Thyroid gland (tissue), 4 donors: ENCODE measurements around the gene FKBP6. TPM values are rescaled to one million over a fixed set of nuclear protein-coding genes. Genes with fewer than 3 reads are reported as not detected.
"Not testable (repeated sequence)": the region's sequence is repeated elsewhere in the genome, so short reads cannot be mapped to it uniquely, and the experiment has no call there.

Experiments
- DNase-seq, 2 donors: peaks; one replicate each; pipeline ENCODE4 v3.0.0-alpha.2; 2019
- H3K27ac ChIP-seq, 3 donors: fragments of 200-600 bp; sonication (generic); 1 replicate in 2 of 3; 2 replicates in 1 of 3; pipeline ENCODE4 v1.5.1; 2016 to 2019; ENCODE audit warnings: mild to moderate bottlenecking in 1 of 3, moderate library complexity in 1 of 3
- H3K27me3 ChIP-seq: fragments of 200-600 bp; sonication (generic); one replicate; pipeline ENCODE4 v1.5.1; 2019
- H3K36me3 ChIP-seq, 2 donors: fragments of 200-600 bp; sonication (generic); one replicate each; pipeline ENCODE4 v1.5.1; 2016 to 2019
- H3K4me1 ChIP-seq, 2 donors: fragments of 200-600 bp; sonication (generic); one replicate each; pipeline ENCODE4 v1.5.1; 2017 to 2019
- H3K4me3 ChIP-seq, 3 donors: fragments of 200-600 bp; sonication (generic); replicated peaks in 1 of 3; 1 replicate in 2 of 3; 2 replicates in 1 of 3; pipeline ENCODE4 v1.5.1; 2016; ENCODE audit warnings: mild to moderate bottlenecking in 1 of 3
- H3K9me3 ChIP-seq: fragments of 200-600 bp; sonication (generic); one replicate; pipeline ENCODE4 v1.5.1; 2017
- POLR2A ChIP-seq, 2 donors: fragments of 450-650 bp; IDR thresholded peaks; one replicate each; pipeline ENCODE4 v1.6.1; 2017; ENCODE audit warnings: antibody characterized with exemption in 2 of 2, mild to moderate bottlenecking in 2 of 2, moderate library complexity in 1 of 2
- WGBS, 2 donors: methylation state at CpG; one replicate each; pipeline ENCODE4 v1.1.5; 2017; 5-methylcytosine and 5-hydroxymethylcytosine counted together
- intact Hi-C: fragments of 100-400 bp; cut with DNase I; formaldehyde crosslinking; loops from one replicate; pipeline ENCODE4 v1.15.1; 2023
- total RNA-seq, 4 donors: library from RNA; depleted of rRNA; stranded (reverse); fragments of >200 nt; gene quantifications; one replicate each; pipeline ENCODE4 v1.2.3, GENCODE V29; 2016
- TF ChIP-seq, protein P1 (sequence below), 6 experiments: fragments of 200-600 bp in 3 of 6; fragments of 450-650 bp in 3 of 6; sonication (generic) in 3 of 6; IDR thresholded peaks; one replicate each; pipeline ENCODE4 v1.5.1; 2016 to 2019; ENCODE audit warnings: antibody characterized with exemption in 6 of 6, mild to moderate bottlenecking in 2 of 6, inconsistent platforms in 1 of 6, moderate library complexity in 1 of 6

Gene FKBP6
- total RNA-seq, 4 donors from 2014 or later: 0.27 TPM; not detected in 3

DNA sequence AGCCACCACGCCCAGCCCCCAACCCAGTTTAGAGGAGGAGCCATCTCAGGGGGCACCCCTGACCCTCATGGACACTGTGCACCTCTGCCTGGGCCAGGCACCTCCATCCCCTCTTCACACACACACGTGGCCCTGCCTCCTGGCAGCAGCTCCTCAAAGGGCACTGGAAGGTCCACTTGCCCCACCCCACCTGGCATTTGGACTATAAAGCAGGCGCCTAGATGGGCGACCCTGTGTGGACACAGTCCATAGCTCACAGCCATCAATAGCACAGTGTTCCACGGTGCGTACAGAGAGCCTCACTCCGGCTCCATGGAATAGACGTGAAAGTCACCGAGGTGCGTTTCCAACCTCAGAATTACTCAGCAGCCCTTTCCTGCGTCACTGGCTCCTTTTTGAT, 41.0 kb downstream of the FKBP6 start:
- H3K9me3 ChIP-seq: no peaks in the 10 kb centered on the region
- no peak for DNase-seq
- no peaks in the 10 kb centered on the region for H3K36me3 ChIP-seq
- TF ChIP-seq POLR2A (IDR thresholded peaks at IDR 0.05): no peak
- H3K4me1 ChIP-seq: no peaks in the 10 kb centered on the region
- intact Hi-C loops: no loop called here
- no peak overlapping the region for H3K4me3 ChIP-seq
- no peaks in the 10 kb centered on the region for H3K27me3 ChIP-seq
- no peak overlapping the region for H3K27ac ChIP-seq
- WGBS, 2 donors: 65 to 77% methylated on average over 10 of the region's 11 CpGs

DNA sequence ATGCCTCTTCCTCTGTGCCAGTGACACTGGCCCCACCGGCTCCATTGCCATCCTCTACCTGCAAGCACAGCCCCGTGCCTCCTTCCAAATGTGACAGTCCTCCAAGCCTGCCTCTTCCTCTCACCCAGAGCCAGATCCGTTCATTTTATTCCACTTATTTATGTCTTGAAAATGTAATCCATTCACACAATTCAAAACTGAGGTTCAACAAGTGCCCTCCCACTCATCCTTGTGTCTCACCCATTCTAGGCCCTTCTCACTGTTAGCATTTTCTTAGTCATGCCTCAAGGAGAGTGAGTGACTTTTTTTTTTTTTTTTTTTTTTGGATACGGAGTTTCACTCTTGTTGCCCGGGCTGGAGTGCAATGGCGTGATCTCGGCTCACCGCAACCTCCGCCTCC, 41.7 kb downstream of the FKBP6 start:
- no peaks in the 10 kb centered on the region for H3K4me1 ChIP-seq
- no peak for TF ChIP-seq POLR2A (IDR thresholded peaks at IDR 0.05)
- TF ChIP-seq, protein P1, sequence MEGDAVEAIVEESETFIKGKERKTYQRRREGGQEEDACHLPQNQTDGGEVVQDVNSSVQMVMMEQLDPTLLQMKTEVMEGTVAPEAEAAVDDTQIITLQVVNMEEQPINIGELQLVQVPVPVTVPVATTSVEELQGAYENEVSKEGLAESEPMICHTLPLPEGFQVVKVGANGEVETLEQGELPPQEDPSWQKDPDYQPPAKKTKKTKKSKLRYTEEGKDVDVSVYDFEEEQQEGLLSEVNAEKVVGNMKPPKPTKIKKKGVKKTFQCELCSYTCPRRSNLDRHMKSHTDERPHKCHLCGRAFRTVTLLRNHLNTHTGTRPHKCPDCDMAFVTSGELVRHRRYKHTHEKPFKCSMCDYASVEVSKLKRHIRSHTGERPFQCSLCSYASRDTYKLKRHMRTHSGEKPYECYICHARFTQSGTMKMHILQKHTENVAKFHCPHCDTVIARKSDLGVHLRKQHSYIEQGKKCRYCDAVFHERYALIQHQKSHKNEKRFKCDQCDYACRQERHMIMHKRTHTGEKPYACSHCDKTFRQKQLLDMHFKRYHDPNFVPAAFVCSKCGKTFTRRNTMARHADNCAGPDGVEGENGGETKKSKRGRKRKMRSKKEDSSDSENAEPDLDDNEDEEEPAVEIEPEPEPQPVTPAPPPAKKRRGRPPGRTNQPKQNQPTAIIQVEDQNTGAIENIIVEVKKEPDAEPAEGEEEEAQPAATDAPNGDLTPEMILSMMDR (IDR thresholded peaks at IDR 0.05): no peak

DNA sequence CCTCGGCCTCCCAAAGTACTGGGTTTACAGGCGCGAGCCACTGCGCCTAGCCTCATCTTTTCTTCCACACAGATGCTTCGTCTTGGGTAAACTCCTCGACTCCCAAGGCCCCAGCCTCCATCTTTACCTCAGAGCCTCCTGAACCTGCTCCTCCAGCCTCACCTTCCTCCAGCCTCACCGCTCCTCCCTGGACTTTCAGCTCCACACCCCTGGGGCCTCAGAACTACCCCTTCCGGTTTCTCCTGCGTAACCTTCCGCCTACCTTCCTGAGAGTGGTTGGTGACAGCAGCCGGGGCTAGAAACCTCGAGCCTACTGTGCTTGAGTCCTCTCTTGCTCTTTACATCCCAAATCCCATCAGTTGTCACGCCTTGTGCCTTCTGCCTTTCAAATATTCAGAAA, 45.8 kb downstream of the FKBP6 start:
- Histone ChIP-seq H3K4me1 (no peaks in the 10 kb centered on the region), H3K36me3 (no peaks in the 10 kb centered on the region), H3K27ac (no peak overlapping the region), H3K4me3 (no peak overlapping the region), H3K27me3 (no peaks in the 10 kb centered on the region), H3K9me3 (no peaks in the 10 kb centered on the region)
- intact Hi-C loops: no loop called here
- no peak for DNase-seq
- 87 to 91% methylated on average over 13 of the region's 13 CpGs for WGBS, 2 donors
- TF ChIP-seq POLR2A (IDR thresholded peaks at IDR 0.05): no peak
- TF ChIP-seq, protein P1 (IDR thresholded peaks at IDR 0.05): no peak

More for the DNA sequence above, 41.7 kb downstream of the FKBP6 start:
- Histone ChIP-seq H3K36me3 (no peaks in the 10 kb centered on the region), H3K27me3 (no peaks in the 10 kb centered on the region), H3K9me3 (no peaks in the 10 kb centered on the region), H3K27ac (no peak overlapping the region), H3K4me3 (no peak overlapping the region)
- intact Hi-C loops: no loop called here
- no peak for DNase-seq
- 91 to 92% methylated on average over 9 of the region's 9 CpGs for WGBS, 2 donors

DNA sequence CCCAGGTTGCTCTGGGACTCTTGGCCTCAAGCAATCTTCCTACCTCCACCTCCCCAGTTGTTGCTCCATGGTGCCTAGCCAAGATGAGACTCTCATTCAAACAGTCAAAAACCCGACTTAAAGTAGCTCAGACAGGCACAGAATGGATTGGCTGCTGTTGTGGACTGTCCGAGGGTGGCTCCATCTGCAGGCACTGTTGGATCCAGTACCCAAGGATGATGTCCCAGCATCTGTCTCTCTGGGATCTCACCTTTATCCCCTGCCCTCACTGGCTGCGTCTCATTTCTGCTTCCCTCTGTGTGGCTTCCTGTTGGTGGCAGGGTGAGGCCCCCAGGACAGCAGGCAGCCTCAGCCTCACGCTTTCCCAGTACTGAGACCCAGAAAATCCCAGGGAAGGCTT, 48.3 kb downstream of the FKBP6 start:
- intact Hi-C loops, H3K27me3 ChIP-seq, H3K27ac ChIP-seq, H3K4me1 ChIP-seq, DNase-seq, H3K4me3 ChIP-seq, H3K36me3 ChIP-seq, H3K9me3 ChIP-seq: not testable (repeated sequence)
- 79 to 87% methylated on average over 2 to 4 of the region's 4 CpGs for WGBS, 2 donors

DNA sequence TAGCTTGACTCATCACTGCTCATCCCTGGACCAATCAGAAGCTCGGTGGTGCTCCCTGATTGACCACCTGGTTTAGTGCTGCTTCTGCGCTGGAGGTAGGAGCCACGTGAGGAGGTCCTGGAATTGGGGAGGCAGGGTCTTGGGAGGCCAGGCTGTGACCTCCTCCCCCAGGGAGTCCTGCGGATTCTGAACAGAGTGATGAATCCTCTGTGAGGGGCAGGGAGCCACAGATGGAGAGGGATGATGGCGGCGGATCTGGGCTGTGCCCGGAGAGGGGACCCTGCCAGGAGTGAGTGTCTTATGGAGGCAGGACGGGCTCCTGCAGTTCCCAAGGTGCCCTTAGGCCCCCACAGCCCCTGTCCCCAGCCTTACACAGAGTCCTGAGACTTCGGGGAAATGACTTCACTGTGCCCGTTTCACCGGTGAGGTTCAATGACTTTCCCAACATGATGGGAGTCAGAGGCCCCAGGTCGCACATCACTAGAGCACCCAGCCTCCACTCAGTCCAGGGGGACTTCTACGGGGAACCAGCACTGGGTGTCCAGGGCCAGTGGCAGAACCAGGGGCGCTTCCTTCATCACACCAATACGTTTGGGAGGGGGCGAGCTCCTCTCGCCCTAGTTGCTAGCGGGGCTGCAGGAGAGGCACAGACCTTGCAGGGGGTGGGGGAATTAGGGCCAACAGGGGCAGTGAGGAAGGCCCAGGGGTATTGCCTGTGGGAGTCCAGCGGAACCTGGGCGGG, 48.9 kb downstream of the FKBP6 start:
- H3K27me3 ChIP-seq: no peaks in the 10 kb centered on the region
- intact Hi-C loops: no loop called here
- TF ChIP-seq, protein P1 (IDR thresholded peaks at IDR 0.05): no peak
- no peak for TF ChIP-seq POLR2A (IDR thresholded peaks at IDR 0.05)
- H3K4me1 ChIP-seq: no peaks in the 10 kb centered on the region
- H3K4me3 ChIP-seq: no peak overlapping the region
- 79 to 86% methylated on average over 16 to 19 of the region's 20 CpGs for WGBS, 2 donors
- no peaks in the 10 kb centered on the region for H3K36me3 ChIP-seq
- H3K27ac ChIP-seq: no peak overlapping the region
- DNase-seq: no peak
- H3K9me3 ChIP-seq: no peaks in the 10 kb centered on the region

DNA sequence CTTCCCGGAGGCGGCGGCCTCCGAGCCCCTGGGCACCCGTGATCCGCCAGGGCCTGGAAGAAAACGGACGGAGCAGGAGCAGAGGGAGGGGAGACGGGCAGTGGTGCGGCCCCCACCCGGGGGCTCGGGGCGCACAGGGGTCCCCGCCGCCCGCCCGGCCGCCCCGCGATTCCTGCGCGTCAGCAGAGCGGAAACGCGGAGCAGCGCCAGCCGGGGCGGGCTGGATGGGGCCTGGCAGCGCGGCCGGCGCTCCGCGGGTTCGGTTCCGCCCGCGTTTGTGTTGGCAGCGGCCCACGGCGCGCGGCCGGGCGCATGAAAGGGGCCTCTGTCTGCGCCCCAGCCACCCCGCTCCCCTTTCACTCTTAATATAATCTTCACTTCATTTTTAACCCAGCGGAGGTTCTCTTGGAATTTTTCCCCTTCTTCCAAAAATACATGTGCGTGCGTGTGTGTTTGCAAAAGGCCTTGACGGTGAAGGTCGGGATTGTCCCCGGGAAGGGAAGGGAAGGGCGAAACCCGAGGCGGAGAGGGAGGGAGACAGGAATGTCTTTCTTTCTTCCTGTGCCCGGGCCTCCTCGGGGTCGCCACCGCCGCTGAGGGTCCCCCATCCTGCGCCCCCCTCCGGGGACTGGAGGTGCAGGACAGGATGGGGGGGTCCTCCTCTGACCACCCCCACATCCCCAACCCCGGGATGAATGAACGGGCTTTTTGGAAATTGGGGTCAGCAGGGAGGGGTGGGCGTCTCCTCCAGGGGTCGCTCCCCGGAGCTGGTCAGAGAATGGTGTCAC, 49.6 kb downstream of the FKBP6 start:
- H3K4me3 ChIP-seq, H3K27me3 ChIP-seq, H3K4me1 ChIP-seq, DNase-seq, intact Hi-C loops, H3K36me3 ChIP-seq, H3K27ac ChIP-seq, H3K9me3 ChIP-seq: not testable (repeated sequence)
- 7 to 12% methylated on average over 38 to 41 of the region's 68 CpGs for WGBS, 2 donors
